Lung (tissue), 12 donors: ENCODE data around the gene WDR90. TPM values are rescaled to one million over a fixed set of nuclear protein-coding genes. Genes with fewer than 3 reads are reported as not detected.

Experiments
- ATAC-seq: fragments of 200-7000 bp; cut with Tn5 transposase; one replicate; pipeline ENCODE4 v1.9.1; 2020; ENCODE audit warnings: moderate number of reproducible peaks; ENCODE audit not compliant: insufficient read depth, low FRiP score
- DNase-seq, 3 donors: peaks; one replicate each; pipeline ENCODE4 v3.0.0-alpha.2; 2013 to 2017
- H3K27ac ChIP-seq, 2 donors: one replicate each; pipeline ENCODE4 v1.5.1; 2013; ENCODE audit warnings: mild to moderate bottlenecking in 2 of 2, moderate library complexity in 2 of 2, control low read depth in 1 of 2, inconsistent platforms in 1 of 2, low read depth in 1 of 2, low read length in 1 of 2
- H3K27me3 ChIP-seq, 3 donors: one replicate each; pipeline ENCODE4 v1.5.1; 2013; ENCODE audit warnings: low read length in 2 of 3; ENCODE audit not compliant: control insufficient read depth in 3 of 3, insufficient read depth in 3 of 3
- H3K36me3 ChIP-seq, 4 donors: one replicate each; pipeline ENCODE4 v1.5.1; 2013; ENCODE audit warnings: low read length in 4 of 4, mild to moderate bottlenecking in 1 of 4, moderate library complexity in 1 of 4; ENCODE audit not compliant: control insufficient read depth in 4 of 4, insufficient read depth in 4 of 4
- H3K4me1 ChIP-seq, 5 donors: one replicate each; pipeline ENCODE4 v1.5.1; 2013; ENCODE audit warnings: low read length in 5 of 5, mild to moderate bottlenecking in 2 of 5, moderate library complexity in 1 of 5; ENCODE audit not compliant: control insufficient read depth in 5 of 5, insufficient read depth in 5 of 5
- H3K4me3 ChIP-seq: one replicate; pipeline ENCODE4 v1.5.1; 2013; ENCODE audit warnings: mild to moderate bottlenecking, control low read depth, moderate library complexity
- H3K9ac ChIP-seq, 2 donors: one replicate each; pipeline ENCODE4 v1.5.1; 2013; ENCODE audit warnings: low read length in 2 of 2, control low read depth in 1 of 2; ENCODE audit not compliant: insufficient read depth in 1 of 2
- H3K9me3 ChIP-seq, 4 donors: one replicate each; pipeline ENCODE4 v1.5.1; 2013; ENCODE audit warnings: low read length in 3 of 4, mild to moderate bottlenecking in 1 of 4, moderate library complexity in 1 of 4; ENCODE audit not compliant: control insufficient read depth in 4 of 4, insufficient read depth in 3 of 4
- CTCF ChIP-seq: IDR thresholded peaks from 2 replicates; pipeline ENCODE4 v1.5.1; 2012; ENCODE audit warnings: mild to moderate bottlenecking; ENCODE audit errors: control extremely low read depth, extremely low read depth
- WGBS, 2 donors: extraction: QIAGEN DNeasy Blood & Tissue Kit; methylation state at CpG; one replicate each; pipeline ENCODE4 v1.1.7; 2013; 5-methylcytosine and 5-hydroxymethylcytosine counted together
- polyA plus RNA-seq, 2 donors: library from polyadenylated mRNA; stranded (reverse); fragments of 200-250 nt; gene quantifications; one replicate each; pipeline ENCODE4 v1.2.1, GENCODE V29; 2013
- total RNA-seq, 2 donors: library from RNA; depleted of rRNA in 1 of 2; stranded (reverse); fragments of >200 nt in 1 of 2; gene quantifications; one replicate each; pipeline ENCODE4 v1.2.1, GENCODE V29; 2014 to 2021
- donor health status: control.
- donor health status: control.
- donor health status: Bipolar disorder and iron deficiency.
- donor health status: healthy.
- donor health status: DM: yes; HTN: yes; CAD: no.

WDR90 gene
- total and polyA plus RNA-seq, 4 donors = 18.6 to 74.2 (median 27.9) TPM

GRCh38 chr16:714558-715476 is 65.7 kb downstream of the WDR90 start, which contains the start of gene METRN:
METRN (plus strand) TSS chr16:715118; CDS start chr16:715290, 172 bp downstream.
- Histone ChIP-seq H3K9me3 (no peaks in the 10 kb centered on the region), H3K27ac (peak within 1 kb of the TSS in 1 of 2 donors; percentile 13), H3K27me3 (peaks cover 0 to 9% (median 3%) of the 10 kb centered on the region in 3 donors), H3K4me1 (peaks cover 0 to 16% (median 8%) of the 10 kb centered on the region in 5 donors), H3K36me3 (no peaks in the 10 kb centered on the region), H3K9ac (no peak within 1 kb of the TSS), H3K4me3 (peak within 1 kb of the TSS; percentile 62)
- ATAC-seq (peak; percentile 86), DNase-seq (peak; percentile 85 to 93 (median 90))
- WGBS, 2 donors = 5 to 7% methylated on average over 77 to 108 of the region's 108 CpGs
- no peak for TF ChIP-seq CTCF

GRCh38 chr16:715477-716199 is 66.5 kb downstream of the WDR90 start:
- no peak for TF ChIP-seq CTCF
- ATAC-seq (no peak), DNase-seq (peak in 2 of 3 donors; percentile 9 to 36)
- peak overlapping the region in 1 of 2 donors; percentile 13 for H3K27ac ChIP-seq
- H3K36me3 ChIP-seq = no peaks in the 10 kb centered on the region
- H3K4me3 ChIP-seq = peak overlapping the region; percentile 62
- H3K9me3 ChIP-seq = no peaks in the 10 kb centered on the region
- peaks cover 0 to 9% (median 0%) of the 10 kb centered on the region in 3 donors for H3K27me3 ChIP-seq
- H3K4me1 ChIP-seq = peaks cover 0 to 24% (median 13%) of the 10 kb centered on the region in 5 donors
- WGBS, 2 donors = 2% methylated on average over 50 to 74 of the region's 74 CpGs
- H3K9ac ChIP-seq = no peak overlapping the region

GRCh38 chr16:716200-716568 is 67.0 kb downstream of the WDR90 start:
- DNase-seq (peak; percentile 64 to 74 (median 72)), ATAC-seq (no peak)
- peaks cover 0 to 26% (median 13%) of the 10 kb centered on the region in 5 donors for H3K4me1 ChIP-seq
- no peak overlapping the region for H3K9ac ChIP-seq
- TF ChIP-seq CTCF = no peak
- WGBS, 2 donors = 24 to 39% methylated on average over 8 to 12 of the region's 12 CpGs
- no peaks in the 10 kb centered on the region for H3K36me3 ChIP-seq
- H3K27me3 ChIP-seq = peaks cover 0 to 9% (median 0%) of the 10 kb centered on the region in 3 donors
- H3K27ac ChIP-seq = no peak overlapping the region
- no peaks in the 10 kb centered on the region for H3K9me3 ChIP-seq
- peak overlapping the region; percentile 7 for H3K4me3 ChIP-seq
